Mesenteric fat pad (tissue), 1 donor: Measurements from ENCODE around the gene SLC49A3. TPM values are rescaled to one million over a fixed set of nuclear protein-coding genes. Genes with fewer than 3 reads are reported as not detected.

ENCODE experiments used
- DNase-seq: peaks from one replicate; pipeline ENCODE4 v3.0.0-alpha.2; 2020; ENCODE audit warnings: low spot score
- total RNA-seq: library from RNA; stranded (reverse); fragmentation: NEBNext Ultra II Directional; extraction: Animal tissue kit (Norgen Biotek cat#: 25700); gene quantifications from one replicate; pipeline ENCODE4 v1.2.1, GENCODE V29; 2021
- donor health status: DM: yes; HTN: yes; CAD: no.

The SLC49A3 gene
- total RNA-seq, 1 donor from 2014 or later: 19.0 TPM

DNA sequence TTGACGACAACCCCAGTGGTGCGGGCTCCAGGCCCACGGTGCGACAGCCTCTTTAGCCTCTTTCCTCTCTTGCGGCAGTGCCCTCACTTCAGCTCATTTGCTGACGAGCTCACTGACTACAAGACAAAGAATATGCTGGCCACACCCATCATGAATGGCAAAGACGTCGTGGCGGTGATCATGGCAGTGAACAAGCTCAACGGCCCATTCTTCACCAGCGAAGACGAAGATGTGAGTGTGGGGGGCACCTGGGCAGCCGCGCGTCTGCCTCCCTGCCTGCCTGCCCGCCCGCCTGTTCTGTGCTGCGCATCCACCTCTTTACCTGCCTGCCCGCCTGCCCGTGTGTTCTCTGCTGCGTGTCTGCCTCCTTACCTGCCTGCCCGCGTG, 54.4 kb downstream of the SLC49A3 start:
- no peak for DNase-seq

DNA sequence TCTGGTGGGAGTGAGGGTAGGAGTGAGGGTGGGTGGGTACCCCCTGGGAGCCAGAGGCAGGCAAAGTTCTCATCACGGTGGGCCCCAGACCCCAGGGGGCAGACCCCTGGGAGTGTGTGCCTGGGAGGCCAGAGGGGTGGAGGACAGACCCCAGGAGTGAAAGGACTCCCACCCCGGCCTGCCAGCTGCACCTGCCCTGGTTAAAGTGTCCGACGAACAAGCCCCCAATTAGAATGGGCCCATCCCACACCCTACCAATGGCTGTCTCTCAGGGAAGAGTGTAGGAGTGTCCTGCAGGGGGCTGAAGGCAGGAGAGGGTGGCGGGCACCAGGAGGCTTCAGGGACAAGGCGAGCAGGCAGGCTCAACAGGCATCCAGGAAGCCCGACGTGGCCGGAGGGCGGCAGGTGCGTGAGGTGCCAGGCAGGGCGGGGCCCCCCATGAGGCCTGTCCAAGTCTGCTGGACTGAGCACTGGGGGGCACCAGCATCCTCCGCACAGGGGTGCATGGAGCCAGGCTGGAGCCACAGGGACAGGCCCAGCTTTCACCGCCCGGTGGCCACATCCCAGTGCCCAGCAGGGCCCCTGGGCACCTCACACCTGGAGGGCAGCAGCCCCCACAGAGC, 54.9 kb downstream of the SLC49A3 start:
- no peak for DNase-seq

DNA sequence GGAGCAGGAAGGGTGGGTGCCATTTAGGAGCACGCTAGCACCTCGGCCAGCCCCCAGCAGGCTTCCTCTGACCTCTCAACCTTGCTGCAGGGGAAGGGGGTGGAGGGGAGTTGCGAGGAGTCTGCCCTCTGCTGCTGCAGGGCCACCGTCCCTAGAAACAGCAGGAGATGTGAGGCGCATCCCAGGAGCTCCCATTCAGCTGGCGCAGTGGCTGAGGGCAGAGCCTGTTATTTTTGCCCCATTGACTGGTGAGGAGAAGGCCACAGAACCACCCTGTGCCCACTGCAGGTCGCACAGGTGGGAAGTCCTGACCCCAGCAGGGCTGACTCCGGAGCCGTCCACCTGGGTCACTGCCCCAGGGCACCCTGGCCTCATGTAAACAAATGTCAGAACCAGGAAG, 55.5 kb downstream of the SLC49A3 start:
- no peak for DNase-seq

DNA sequence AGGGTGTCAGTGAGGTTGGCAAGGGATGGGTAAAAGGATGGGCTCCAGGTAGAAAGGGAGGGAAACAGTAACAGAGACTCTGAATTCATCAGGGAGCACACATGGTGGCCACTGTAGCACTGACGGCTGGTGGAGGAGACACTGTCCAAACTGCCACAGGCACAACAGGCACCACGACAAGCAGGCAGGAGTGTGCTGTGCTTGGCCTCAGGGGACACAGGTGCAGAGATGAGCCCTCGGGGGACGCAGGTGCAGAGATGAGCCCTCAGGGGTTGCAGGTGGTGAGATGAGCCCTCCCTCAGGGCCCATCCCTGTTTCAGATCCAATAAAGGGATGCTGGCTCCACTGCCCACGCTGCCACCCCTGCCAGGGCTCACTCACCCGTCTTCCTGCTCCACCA, 56.0 kb downstream of the SLC49A3 start:
- DNase-seq: no peak

DNA sequence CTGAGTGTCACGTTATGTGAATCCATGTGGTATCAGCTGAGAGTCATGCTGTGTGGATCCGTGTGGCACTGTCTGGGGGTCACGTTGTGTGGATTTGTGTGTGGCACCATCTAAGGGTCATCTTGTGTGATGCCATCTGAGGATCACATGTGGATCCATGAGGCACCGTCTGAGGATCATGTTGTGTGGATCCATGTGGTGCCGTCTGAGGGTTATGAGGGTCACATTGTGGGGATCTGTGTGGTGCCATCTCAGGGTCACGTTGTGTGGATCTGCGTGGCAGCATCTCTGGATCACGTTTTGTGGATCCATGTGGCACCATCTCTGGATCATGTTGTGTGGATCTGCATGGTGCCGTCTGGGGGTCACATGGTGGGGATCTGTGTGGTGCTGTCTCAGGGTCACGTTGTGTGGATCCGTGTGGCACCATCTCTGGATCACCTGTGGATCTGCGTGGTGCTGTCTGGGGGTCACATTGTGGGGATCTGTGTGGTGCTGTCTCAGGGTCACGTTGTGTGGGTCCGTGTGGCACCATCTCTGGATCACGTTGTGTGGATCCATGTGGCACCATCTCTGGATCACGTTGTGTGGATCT, 56.7 kb downstream of the SLC49A3 start:
- no peak for DNase-seq

Other genes starting within 250 kb of the SLC49A3 start
- gene ZNF721, start 190.0 kb downstream of the SLC49A3 start, total RNA-seq: 18.2 TPM
- gene PIGG, start 189.9 kb downstream of the SLC49A3 start, total RNA-seq: 45.1 TPM
- not detected for gene TMEM271, start 112.9 kb downstream of the SLC49A3 start, total RNA-seq
- gene PDE6B, start 63.6 kb downstream of the SLC49A3 start, total RNA-seq: 2.9 TPM
- gene ATP5ME, start 14.9 kb downstream of the SLC49A3 start, total RNA-seq: 210 TPM
- gene MYL5, start 14.6 kb downstream of the SLC49A3 start, total RNA-seq: 16.5 TPM
- gene PCGF3, start 16.7 kb upstream of the SLC49A3 start, total RNA-seq: 34.7 TPM
- gene CPLX1, start 137.0 kb upstream of the SLC49A3 start, total RNA-seq: 3.0 TPM
- gene GAK, start 243.2 kb upstream of the SLC49A3 start, total RNA-seq: 91.3 TPM
- gene TMEM175, start 243.3 kb upstream of the SLC49A3 start, total RNA-seq: 27.7 TPM